ENCODE data around the gene ALG1.
"Not testable (repeated sequence)": the region's sequence is repeated elsewhere in the genome, so short reads cannot be mapped to it uniquely, and the experiment has no call there.

DNA sequence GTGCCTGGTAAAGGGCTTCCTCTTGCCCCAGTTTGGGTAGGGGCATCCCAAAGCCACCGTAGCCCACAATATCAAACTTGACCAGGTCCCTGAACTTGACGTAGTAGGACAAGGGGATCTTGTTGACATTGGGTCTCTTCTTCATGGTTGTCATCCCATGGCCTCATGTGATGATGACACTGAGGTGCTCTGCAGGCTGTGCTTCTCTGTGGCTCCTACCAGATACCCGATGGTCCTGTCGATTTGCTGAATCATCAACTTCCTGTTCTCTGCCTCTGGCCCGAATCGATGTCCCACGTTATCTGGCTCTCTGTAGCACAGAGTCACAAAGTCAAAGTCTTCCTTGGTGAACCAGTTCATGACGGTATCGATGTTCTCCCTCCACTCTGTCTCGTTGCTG is 39.3 kb downstream of the ALG1 start:
- TF ChIP-seq POLR2A (IDR thresholded peaks at IDR 0.05), result not testable (repeated sequence)
- TF ChIP-seq, protein P1, sequence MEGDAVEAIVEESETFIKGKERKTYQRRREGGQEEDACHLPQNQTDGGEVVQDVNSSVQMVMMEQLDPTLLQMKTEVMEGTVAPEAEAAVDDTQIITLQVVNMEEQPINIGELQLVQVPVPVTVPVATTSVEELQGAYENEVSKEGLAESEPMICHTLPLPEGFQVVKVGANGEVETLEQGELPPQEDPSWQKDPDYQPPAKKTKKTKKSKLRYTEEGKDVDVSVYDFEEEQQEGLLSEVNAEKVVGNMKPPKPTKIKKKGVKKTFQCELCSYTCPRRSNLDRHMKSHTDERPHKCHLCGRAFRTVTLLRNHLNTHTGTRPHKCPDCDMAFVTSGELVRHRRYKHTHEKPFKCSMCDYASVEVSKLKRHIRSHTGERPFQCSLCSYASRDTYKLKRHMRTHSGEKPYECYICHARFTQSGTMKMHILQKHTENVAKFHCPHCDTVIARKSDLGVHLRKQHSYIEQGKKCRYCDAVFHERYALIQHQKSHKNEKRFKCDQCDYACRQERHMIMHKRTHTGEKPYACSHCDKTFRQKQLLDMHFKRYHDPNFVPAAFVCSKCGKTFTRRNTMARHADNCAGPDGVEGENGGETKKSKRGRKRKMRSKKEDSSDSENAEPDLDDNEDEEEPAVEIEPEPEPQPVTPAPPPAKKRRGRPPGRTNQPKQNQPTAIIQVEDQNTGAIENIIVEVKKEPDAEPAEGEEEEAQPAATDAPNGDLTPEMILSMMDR (IDR thresholded peaks at IDR 0.05 in 4 of 5, conservative IDR thresholded peaks at IDR 0.05 in 1 of 5), result not testable (repeated sequence)
